Memory B cell (primary cell): ENCODE data around the gene CHMP6.
"Not testable (repeated sequence)": the region's sequence is repeated elsewhere in the genome, so short reads cannot be mapped to it uniquely, and the experiment has no call there.

Source experiments
- ATAC-seq: fragments of 150-1000 bp; cut with Tn5 transposase; 2 replicates; pipeline ENCODE4 v1.10.0; 2021; ENCODE audit warnings: low read depth, mild to moderate bottlenecking, moderate library complexity
- DNase-seq, 2 donors: peaks; one replicate each; pipeline ENCODE4 v3.0.0; 2022; ENCODE audit warnings: low spot score in 2 of 2
- H3K27ac Mint-ChIP-seq: one replicate; pipeline ENCODE4 v1.8.0; 2022; ENCODE audit warnings: mild to moderate bottlenecking, moderate library complexity, mixed read lengths
- H3K27me3 Mint-ChIP-seq: one replicate; pipeline ENCODE4 v1.8.0; 2022; ENCODE audit warnings: mixed read lengths
- H3K36me3 Mint-ChIP-seq: one replicate; pipeline ENCODE4 v1.8.0; 2022; ENCODE audit warnings: mild to moderate bottlenecking, mixed read lengths
- H3K4me1 Mint-ChIP-seq: one replicate; pipeline ENCODE4 v1.8.0; 2022; ENCODE audit warnings: mixed read lengths
- H3K4me3 Mint-ChIP-seq: one replicate; pipeline ENCODE4 v1.8.0; 2022; ENCODE audit warnings: mild to moderate bottlenecking, moderate library complexity, mixed read lengths
- H3K9me3 Mint-ChIP-seq: one replicate; pipeline ENCODE4 v1.8.0; 2022; ENCODE audit warnings: mixed read lengths

CHMP6 gene

GRCh38 chr17:81016575-81016974 lies 24.9 kb downstream of the CHMP6 start:
- Mint-ChIP-seq H3K27me3 (peaks cover 3% of the 10 kb centered on the region), H3K36me3 (peaks cover 7% of the 10 kb centered on the region), H3K4me1 (peaks cover 10% of the 10 kb centered on the region), H3K27ac (no peak overlapping the region), H3K9me3 (peaks cover 7% of the 10 kb centered on the region), H3K4me3 (no peak overlapping the region)
- DNase-seq (no peak), ATAC-seq (no peak)

DNA sequence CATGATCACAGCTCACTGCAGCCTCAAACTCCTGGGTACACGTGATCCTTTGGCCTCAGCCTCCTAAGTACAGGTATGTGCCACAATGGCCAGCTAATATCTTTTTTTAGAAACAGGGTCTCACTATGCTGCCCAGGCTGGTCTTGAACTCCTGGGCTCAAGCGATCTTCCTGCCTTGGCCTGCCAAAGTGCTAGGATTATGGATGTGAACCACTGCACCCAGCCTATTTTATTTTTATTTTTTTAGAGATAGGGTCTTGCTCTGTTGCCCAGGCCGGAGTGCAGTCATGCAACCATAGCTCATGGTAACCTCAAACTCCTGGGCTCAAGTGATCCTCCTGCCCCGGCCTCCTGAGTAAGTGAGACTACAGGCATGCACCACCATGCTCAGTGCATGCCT lies 25.7 kb downstream of the CHMP6 start:
- not testable (repeated sequence) for H3K27ac Mint-ChIP-seq, H3K4me1 Mint-ChIP-seq, H3K27me3 Mint-ChIP-seq, H3K4me3 Mint-ChIP-seq, DNase-seq, ATAC-seq, H3K36me3 Mint-ChIP-seq, H3K9me3 Mint-ChIP-seq

GRCh38 chr17:81018044-81018802 lies 26.6 kb downstream of the CHMP6 start:
- Mint-ChIP-seq H3K27me3 (peaks cover 2% of the 10 kb centered on the region), H3K9me3 (peaks cover 3% of the 10 kb centered on the region), H3K4me1 (peaks cover 10% of the 10 kb centered on the region), H3K36me3 (peaks cover 4% of the 10 kb centered on the region), H3K27ac (peak overlapping the region; percentile 81), H3K4me3 (peak overlapping the region; percentile 83)
- no peak for DNase-seq
- ATAC-seq = peak; percentile 71

- no peak overlapping the region for H3K27ac Mint-ChIP-seq
- peaks cover 5% of the 10 kb centered on the region for H3K27me3 Mint-ChIP-seq
- DNase-seq = no peak
- peaks cover 3% of the 10 kb centered on the region for H3K9me3 Mint-ChIP-seq
- peaks cover 4% of the 10 kb centered on the region for H3K36me3 Mint-ChIP-seq
- peaks cover 12% of the 10 kb centered on the region for H3K4me1 Mint-ChIP-seq
- ATAC-seq = no peak
- no peak overlapping the region for H3K4me3 Mint-ChIP-seq
Observed at GRCh38 chr17:81019563-81020442, 28.2 kb downstream of the CHMP6 start.

GRCh38 chr17:81020443-81020766 lies 28.8 kb downstream of the CHMP6 start:
- peaks cover 3% of the 10 kb centered on the region for H3K9me3 Mint-ChIP-seq
- no peak for ATAC-seq
- H3K36me3 Mint-ChIP-seq = peaks cover 4% of the 10 kb centered on the region
- no peak overlapping the region for H3K27ac Mint-ChIP-seq
- peaks cover 12% of the 10 kb centered on the region for H3K4me1 Mint-ChIP-seq
- no peak for DNase-seq
- H3K27me3 Mint-ChIP-seq = peaks cover 7% of the 10 kb centered on the region
- no peak overlapping the region for H3K4me3 Mint-ChIP-seq

GRCh38 chr17:81020767-81021497 lies 29.3 kb downstream of the CHMP6 start:
- H3K36me3 Mint-ChIP-seq = no peaks in the 10 kb centered on the region
- peaks cover 12% of the 10 kb centered on the region for H3K4me1 Mint-ChIP-seq
- no peak for ATAC-seq
- DNase-seq = no peak
- peaks cover 7% of the 10 kb centered on the region for H3K27me3 Mint-ChIP-seq
- no peak overlapping the region for H3K4me3 Mint-ChIP-seq
- H3K9me3 Mint-ChIP-seq = no peaks in the 10 kb centered on the region
- no peak overlapping the region for H3K27ac Mint-ChIP-seq

DNA sequence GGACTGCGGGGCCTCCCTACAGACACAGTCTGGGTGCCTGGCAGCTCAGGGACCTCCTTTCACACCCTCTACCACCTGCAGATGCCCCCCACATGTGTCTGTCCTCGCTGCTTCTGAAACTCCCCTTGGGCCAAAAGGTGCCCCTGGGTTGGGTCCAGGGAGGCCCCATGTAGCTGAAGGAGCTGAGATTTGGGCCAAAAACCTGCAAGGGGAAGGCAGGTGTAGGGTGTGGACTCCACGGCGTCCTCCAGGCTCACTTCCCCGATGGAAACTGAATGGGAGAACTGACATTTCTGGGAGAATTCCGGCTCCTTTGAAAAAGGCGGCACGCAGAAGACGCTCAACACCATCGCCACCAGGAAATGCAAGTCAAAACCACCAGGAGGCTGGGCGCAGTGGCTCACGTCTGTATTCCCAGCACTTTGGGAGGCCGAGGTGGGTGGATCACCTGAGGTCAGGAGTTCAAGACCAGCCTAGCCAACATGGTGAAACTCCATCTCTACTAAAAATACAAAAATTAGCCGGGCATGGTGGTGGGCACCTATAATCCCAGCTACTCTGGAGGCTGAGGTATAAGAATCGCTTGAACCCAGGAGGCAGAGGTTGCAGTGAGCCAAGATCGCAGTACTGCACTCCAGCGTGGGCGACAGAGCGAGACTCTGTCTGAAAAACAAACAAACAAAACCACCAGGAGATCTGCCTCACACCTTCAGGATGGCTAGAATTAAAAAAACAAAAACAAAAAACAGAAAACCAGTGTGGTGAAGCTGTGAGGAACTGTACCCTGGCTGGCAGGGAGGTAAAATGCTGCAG lies 30.1 kb downstream of the CHMP6 start:
- Mint-ChIP-seq H3K4me1 (peaks cover 12% of the 10 kb centered on the region), H3K27ac (no peak overlapping the region), H3K9me3 (no peaks in the 10 kb centered on the region), H3K4me3 (no peak overlapping the region), H3K36me3 (no peaks in the 10 kb centered on the region), H3K27me3 (peaks cover 7% of the 10 kb centered on the region)
- DNase-seq = no peak
- ATAC-seq = no peak

DNA sequence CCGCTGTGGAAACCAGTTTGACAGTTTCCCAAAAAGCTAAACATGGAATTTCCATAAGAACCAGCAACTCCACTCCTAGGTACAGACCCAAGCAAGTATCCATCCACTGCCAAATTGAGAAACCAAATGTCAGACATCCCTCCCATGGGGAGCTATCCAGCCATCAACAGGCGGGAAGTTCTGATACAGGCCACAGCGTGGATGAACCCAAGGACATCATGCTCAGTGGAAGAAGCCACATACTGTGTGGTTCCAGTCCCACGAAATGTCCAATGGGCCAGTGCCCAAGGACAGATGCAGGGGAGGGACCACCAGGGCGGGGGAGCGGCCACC lies 30.7 kb downstream of the CHMP6 start:
- Mint-ChIP-seq H3K27me3 (peaks cover 7% of the 10 kb centered on the region), H3K4me1 (peaks cover 12% of the 10 kb centered on the region), H3K27ac (no peak overlapping the region), H3K9me3 (peaks cover 2% of the 10 kb centered on the region), H3K4me3 (no peak overlapping the region), H3K36me3 (peaks cover 2% of the 10 kb centered on the region)
- no peak for ATAC-seq
- DNase-seq = no peak

DNA sequence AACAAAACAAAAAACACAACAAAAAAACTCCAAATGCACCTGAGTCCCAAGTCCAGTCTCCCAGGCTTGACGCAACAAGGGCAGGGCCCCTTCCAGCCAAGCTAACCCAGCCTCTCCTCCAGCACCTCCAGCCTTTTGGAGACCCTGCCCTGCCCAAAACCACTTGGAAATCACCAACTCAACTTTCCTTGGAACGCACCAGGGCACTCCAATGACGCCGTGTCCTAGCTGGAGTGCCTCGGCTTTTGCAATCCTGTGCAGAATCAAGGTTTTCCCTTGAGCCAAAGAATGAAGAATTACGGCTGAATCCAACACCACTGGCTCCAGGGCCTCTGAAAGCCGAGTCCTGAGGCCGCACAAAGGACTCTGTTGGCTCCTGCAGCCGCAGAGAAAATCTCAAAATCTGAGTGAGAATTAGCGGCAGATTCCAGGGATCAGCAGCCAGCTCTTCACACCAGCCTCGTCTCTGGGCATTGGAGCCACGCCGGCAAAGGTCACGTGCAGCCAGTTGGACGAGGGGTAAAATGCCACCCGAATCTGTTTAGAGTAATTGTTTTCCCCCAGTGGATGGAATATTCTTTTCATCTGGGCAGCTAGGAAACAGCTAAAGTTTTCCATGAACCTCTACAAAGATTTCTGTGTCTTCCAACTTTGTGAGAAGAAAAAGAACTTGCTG lies 33.6 kb downstream of the CHMP6 start:
- Mint-ChIP-seq H3K4me3 (no peak overlapping the region), H3K4me1 (peaks cover 2% of the 10 kb centered on the region), H3K27me3 (peaks cover 7% of the 10 kb centered on the region), H3K27ac (no peak overlapping the region), H3K36me3 (peaks cover 2% of the 10 kb centered on the region), H3K9me3 (peaks cover 2% of the 10 kb centered on the region)
- ATAC-seq (no peak), DNase-seq (no peak)

- Mint-ChIP-seq H3K4me1 (peaks cover 2% of the 10 kb centered on the region), H3K27me3 (peaks cover 7% of the 10 kb centered on the region), H3K9me3 (peaks cover 2% of the 10 kb centered on the region), H3K27ac (no peak overlapping the region), H3K36me3 (peaks cover 2% of the 10 kb centered on the region), H3K4me3 (no peak overlapping the region)
- ATAC-seq = no peak
- no peak for DNase-seq
Observed at GRCh38 chr17:81025741-81026129, 34.1 kb downstream of the CHMP6 start.

DNA sequence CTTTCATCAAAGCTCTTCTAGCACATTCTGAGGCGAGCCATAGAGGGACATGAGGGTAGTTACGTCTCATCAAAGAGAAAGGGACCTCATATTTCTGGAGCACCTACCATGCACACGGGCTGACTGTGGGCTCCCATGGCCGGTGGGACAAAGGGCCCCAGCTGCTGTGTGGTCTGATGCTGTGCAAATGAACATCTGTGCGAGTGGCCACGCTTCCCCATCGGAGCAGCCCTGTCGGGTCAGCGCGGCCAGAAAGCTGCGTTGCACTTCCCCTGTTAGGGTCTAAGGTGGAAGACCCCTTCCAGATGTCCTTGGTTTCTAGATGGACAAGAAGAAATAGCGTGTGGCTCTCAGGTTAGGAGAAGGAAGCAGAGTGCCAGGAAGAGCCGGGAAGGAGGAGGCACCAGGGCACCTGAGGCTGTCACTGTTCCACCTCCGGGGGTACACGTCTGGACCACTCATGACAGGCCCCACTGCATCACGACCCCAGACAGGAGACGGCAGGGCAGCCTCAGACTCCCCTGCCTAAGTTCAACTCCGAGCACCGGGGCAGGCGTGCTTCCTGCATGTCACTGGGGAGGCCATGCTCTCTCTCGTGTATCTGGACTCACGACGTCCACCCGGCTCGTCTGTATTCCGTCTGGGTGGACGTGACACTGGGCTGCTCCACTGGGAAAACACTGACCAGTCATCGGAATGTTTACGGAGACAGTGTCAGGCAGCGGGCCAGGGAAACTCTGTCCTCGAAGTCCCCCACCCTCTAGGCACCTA lies 34.8 kb downstream of the CHMP6 start:
- Mint-ChIP-seq H3K9me3 (peaks cover 2% of the 10 kb centered on the region), H3K4me3 (no peak overlapping the region), H3K27ac (no peak overlapping the region), H3K27me3 (peaks cover 7% of the 10 kb centered on the region), H3K36me3 (peaks cover 2% of the 10 kb centered on the region), H3K4me1 (peaks cover 2% of the 10 kb centered on the region)
- DNase-seq (no peak), ATAC-seq (no peak)

- Mint-ChIP-seq H3K9me3 (peaks cover 2% of the 10 kb centered on the region), H3K4me3 (no peak overlapping the region)
- ATAC-seq = no peak
Observed at GRCh38 chr17:81027038-81027437, 35.4 kb downstream of the CHMP6 start.

More at GRCh38 chr17:81027038-81027437, 35.4 kb downstream of the CHMP6 start:
- Mint-ChIP-seq H3K36me3 (peaks cover 2% of the 10 kb centered on the region), H3K27me3 (peaks cover 9% of the 10 kb centered on the region), H3K4me1 (peaks cover 2% of the 10 kb centered on the region), H3K27ac (no peak overlapping the region)
- DNase-seq = no peak
